OCI-LY1 (cell line): ENCODE data around the gene MAD2L1BP.

Source experiments
- EZH2 ChIP-seq: fragments of 200-600 bp; sonication (generic), shearing (Covaris generic); IDR thresholded peaks from 2 replicates; pipeline ENCODE4 v1.8.0; 2017; ENCODE audit warnings: borderline replicate concordance, mixed run types, mild to moderate bottlenecking, antibody characterized with exemption, low read length, moderate library complexity, mixed read lengths
- TF ChIP-seq, protein P1 (sequence below): fragments of 200-600 bp; sonication (generic), shearing (Covaris generic); IDR thresholded peaks from 2 replicates; pipeline ENCODE4 v1.5.1; 2017; ENCODE audit warnings: mild to moderate bottlenecking, antibody characterized with exemption, low read length, moderate library complexity, mixed read lengths

DNA sequence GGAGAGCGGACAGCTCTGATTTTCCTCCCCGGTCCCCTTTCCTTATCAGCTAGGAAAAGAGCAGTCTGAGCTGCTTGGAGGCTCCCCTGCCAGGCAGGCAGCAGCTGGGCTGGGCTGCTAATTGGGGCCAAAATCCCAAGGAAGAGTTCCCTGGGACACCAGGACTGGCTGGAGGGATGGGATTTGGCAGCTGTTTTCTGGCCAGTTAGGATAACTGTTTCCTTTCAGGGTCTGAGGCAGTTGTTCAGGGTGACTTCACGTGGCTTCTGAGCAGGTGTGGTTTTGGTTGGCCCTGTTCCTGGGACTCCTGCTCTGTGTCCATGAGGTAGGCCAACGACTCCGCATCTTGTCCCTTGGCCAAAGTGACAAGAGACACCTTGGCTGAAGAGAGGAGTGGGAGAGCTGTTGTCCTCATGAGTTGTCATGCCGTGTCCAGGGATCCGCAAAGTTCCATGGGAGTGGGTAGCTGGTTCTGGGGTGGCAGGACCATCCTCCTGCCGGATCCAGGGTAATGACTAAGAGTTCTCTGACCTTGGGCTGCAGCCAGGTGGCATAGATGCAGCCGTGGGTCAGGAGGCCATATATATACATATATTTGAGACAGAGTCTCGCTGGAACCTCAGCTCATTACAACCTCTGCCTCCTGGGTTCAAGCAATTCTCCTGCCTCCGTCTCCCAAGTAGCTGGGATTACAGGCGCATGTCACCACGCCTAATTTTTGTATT, 30.7 kb downstream of the MAD2L1BP start:
- TF ChIP-seq, protein P1, sequence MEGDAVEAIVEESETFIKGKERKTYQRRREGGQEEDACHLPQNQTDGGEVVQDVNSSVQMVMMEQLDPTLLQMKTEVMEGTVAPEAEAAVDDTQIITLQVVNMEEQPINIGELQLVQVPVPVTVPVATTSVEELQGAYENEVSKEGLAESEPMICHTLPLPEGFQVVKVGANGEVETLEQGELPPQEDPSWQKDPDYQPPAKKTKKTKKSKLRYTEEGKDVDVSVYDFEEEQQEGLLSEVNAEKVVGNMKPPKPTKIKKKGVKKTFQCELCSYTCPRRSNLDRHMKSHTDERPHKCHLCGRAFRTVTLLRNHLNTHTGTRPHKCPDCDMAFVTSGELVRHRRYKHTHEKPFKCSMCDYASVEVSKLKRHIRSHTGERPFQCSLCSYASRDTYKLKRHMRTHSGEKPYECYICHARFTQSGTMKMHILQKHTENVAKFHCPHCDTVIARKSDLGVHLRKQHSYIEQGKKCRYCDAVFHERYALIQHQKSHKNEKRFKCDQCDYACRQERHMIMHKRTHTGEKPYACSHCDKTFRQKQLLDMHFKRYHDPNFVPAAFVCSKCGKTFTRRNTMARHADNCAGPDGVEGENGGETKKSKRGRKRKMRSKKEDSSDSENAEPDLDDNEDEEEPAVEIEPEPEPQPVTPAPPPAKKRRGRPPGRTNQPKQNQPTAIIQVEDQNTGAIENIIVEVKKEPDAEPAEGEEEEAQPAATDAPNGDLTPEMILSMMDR: no peak
- TF ChIP-seq EZH2: no peak
